Lower leg skin (tissue), 3 donors: ENCODE results near the gene ZHX3.

Experiments
- CTCF ChIP-seq, 3 donors: fragments of 450-650 bp; IDR thresholded peaks; one replicate each; pipeline ENCODE4 v1.5.1; 2016; ENCODE audit warnings: antibody characterized with exemption in 3 of 3, mild to moderate bottlenecking in 3 of 3, moderate library complexity in 2 of 3
- POLR2A ChIP-seq, 2 donors: fragments of 450-650 bp; IDR thresholded peaks; one replicate each; pipeline ENCODE4 v1.6.1; 2016 to 2017; ENCODE audit warnings: antibody characterized with exemption in 2 of 2, mild to moderate bottlenecking in 1 of 2, moderate library complexity in 1 of 2

GRCh38 chr20:41172296-41173140 is 145.0 kb downstream of the ZHX3 start:
- no peak for TF ChIP-seq CTCF (IDR thresholded peaks at IDR 0.05)
- TF ChIP-seq POLR2A (IDR thresholded peaks at IDR 0.05) = no peak
